ENCODE measurements around the gene LRP11.

Gene LRP11

GRCh38 chr6:149842331-149842730 lies 21.8 kb downstream of the LRP11 start:
- Histone ChIP-seq H3K27ac (ENCODE audit: low read depth, low read length) (no peak overlapping the region), H3K4me3 (ENCODE audit: low read depth in 1 of 5, low read length in 5 of 5) (no peak overlapping the region), H3K36me3 (ENCODE audit: control insufficient read depth in 5 of 5, insufficient read depth in 5 of 5, low read length in 5 of 5) (peaks cover 0 to 19% (median 10%) of the 10 kb centered on the region in 5 donors), H3K9me3 (ENCODE audit: control insufficient read depth in 5 of 5, low read length in 5 of 5) (no peaks in the 10 kb centered on the region), H3K9ac (ENCODE audit: low read length in 5 of 5) (no peak overlapping the region), H3K27me3 (ENCODE audit: control insufficient read depth in 5 of 5, insufficient read depth in 4 of 5, low read length in 5 of 5) (no peaks in the 10 kb centered on the region), H3K4me1 (ENCODE audit: control insufficient read depth in 5 of 5, insufficient read depth in 5 of 5, low read length in 5 of 5) (peaks cover 0 to 7% (median 3%) of the 10 kb centered on the region in 5 donors)

- H3K4me3 ChIP-seq (ENCODE audit: low read depth in 1 of 5, low read length in 5 of 5): no peak overlapping the region
- H3K27ac ChIP-seq (ENCODE audit: low read depth, low read length): no peak overlapping the region
- H3K9ac ChIP-seq (ENCODE audit: low read length in 5 of 5): no peak overlapping the region
- H3K9me3 ChIP-seq (ENCODE audit: control insufficient read depth in 5 of 5, low read length in 5 of 5): no peaks in the 10 kb centered on the region
- H3K4me1 ChIP-seq (ENCODE audit: control insufficient read depth in 5 of 5, insufficient read depth in 5 of 5, low read length in 5 of 5): peaks cover 0 to 3% (median 0%) of the 10 kb centered on the region in 5 donors
- peaks cover 3 to 25% (median 18%) of the 10 kb centered on the region in 5 donors for H3K36me3 ChIP-seq (ENCODE audit: control insufficient read depth in 5 of 5, insufficient read depth in 5 of 5, low read length in 5 of 5)
- no peaks in the 10 kb centered on the region for H3K27me3 ChIP-seq (ENCODE audit: control insufficient read depth in 5 of 5, insufficient read depth in 4 of 5, low read length in 5 of 5)
Measured at GRCh38 chr6:149840345-149841075, 23.6 kb downstream of the LRP11 start.

GRCh38 chr6:149834513-149835481 lies 29.4 kb downstream of the LRP11 start:
- H3K9ac ChIP-seq (ENCODE audit: low read length in 5 of 5): no peak overlapping the region
- H3K27me3 ChIP-seq (ENCODE audit: control insufficient read depth in 5 of 5, insufficient read depth in 4 of 5, low read length in 5 of 5): no peaks in the 10 kb centered on the region
- no peak overlapping the region for H3K27ac ChIP-seq (ENCODE audit: low read depth, low read length)
- no peak overlapping the region for H3K4me3 ChIP-seq (ENCODE audit: low read depth in 1 of 5, low read length in 5 of 5)
- no peaks in the 10 kb centered on the region for H3K9me3 ChIP-seq (ENCODE audit: control insufficient read depth in 5 of 5, low read length in 5 of 5)
- H3K4me1 ChIP-seq (ENCODE audit: control insufficient read depth in 5 of 5, insufficient read depth in 5 of 5, low read length in 5 of 5): no peaks in the 10 kb centered on the region
- peaks cover 0 to 20% (median 13%) of the 10 kb centered on the region in 5 donors for H3K36me3 ChIP-seq (ENCODE audit: control insufficient read depth in 5 of 5, insufficient read depth in 5 of 5, low read length in 5 of 5)

GRCh38 chr6:149833651-149834050 lies 30.5 kb downstream of the LRP11 start:
- no peak overlapping the region for H3K4me3 ChIP-seq (ENCODE audit: low read depth in 1 of 5, low read length in 5 of 5)
- no peaks in the 10 kb centered on the region for H3K27me3 ChIP-seq (ENCODE audit: control insufficient read depth in 5 of 5, insufficient read depth in 4 of 5, low read length in 5 of 5)
- no peak overlapping the region for H3K9ac ChIP-seq (ENCODE audit: low read length in 5 of 5)
- H3K4me1 ChIP-seq (ENCODE audit: control insufficient read depth in 5 of 5, insufficient read depth in 5 of 5, low read length in 5 of 5): no peaks in the 10 kb centered on the region
- H3K9me3 ChIP-seq (ENCODE audit: control insufficient read depth in 5 of 5, low read length in 5 of 5): no peaks in the 10 kb centered on the region
- peaks cover 0 to 20% (median 13%) of the 10 kb centered on the region in 5 donors for H3K36me3 ChIP-seq (ENCODE audit: control insufficient read depth in 5 of 5, insufficient read depth in 5 of 5, low read length in 5 of 5)
- H3K27ac ChIP-seq (ENCODE audit: low read depth, low read length): no peak overlapping the region

- Histone ChIP-seq H3K4me3 (ENCODE audit: low read depth in 1 of 5, low read length in 5 of 5) (no peak overlapping the region), H3K27ac (ENCODE audit: low read depth, low read length) (no peak overlapping the region), H3K4me1 (ENCODE audit: control insufficient read depth in 5 of 5, insufficient read depth in 5 of 5, low read length in 5 of 5) (no peaks in the 10 kb centered on the region), H3K9ac (ENCODE audit: low read length in 5 of 5) (no peak overlapping the region), H3K36me3 (ENCODE audit: control insufficient read depth in 5 of 5, insufficient read depth in 5 of 5, low read length in 5 of 5) (peaks cover 0 to 15% (median 10%) of the 10 kb centered on the region in 5 donors), H3K27me3 (ENCODE audit: control insufficient read depth in 5 of 5, insufficient read depth in 4 of 5, low read length in 5 of 5) (no peaks in the 10 kb centered on the region), H3K9me3 (ENCODE audit: control insufficient read depth in 5 of 5, low read length in 5 of 5) (no peaks in the 10 kb centered on the region)
Measured at GRCh38 chr6:149831308-149831820, 32.8 kb downstream of the LRP11 start.

- Histone ChIP-seq H3K27ac (ENCODE audit: low read depth, low read length) (no peak overlapping the region), H3K36me3 (ENCODE audit: control insufficient read depth in 5 of 5, insufficient read depth in 5 of 5, low read length in 5 of 5) (peaks cover 0 to 16% (median 8%) of the 10 kb centered on the region in 5 donors), H3K9me3 (ENCODE audit: control insufficient read depth in 5 of 5, low read length in 5 of 5) (no peaks in the 10 kb centered on the region), H3K9ac (ENCODE audit: low read length in 5 of 5) (no peak overlapping the region), H3K27me3 (ENCODE audit: control insufficient read depth in 5 of 5, insufficient read depth in 4 of 5, low read length in 5 of 5) (no peaks in the 10 kb centered on the region), H3K4me1 (ENCODE audit: control insufficient read depth in 5 of 5, insufficient read depth in 5 of 5, low read length in 5 of 5) (no peaks in the 10 kb centered on the region), H3K4me3 (ENCODE audit: low read depth in 1 of 5, low read length in 5 of 5) (peak overlapping the region in 1 of 5 donors; percentile 6)
Measured at GRCh38 chr6:149830731-149831307, 33.3 kb downstream of the LRP11 start.

- Histone ChIP-seq H3K36me3 (ENCODE audit: control insufficient read depth in 5 of 5, insufficient read depth in 5 of 5, low read length in 5 of 5) (peaks cover 7 to 23% (median 19%) of the 10 kb centered on the region in 5 donors), H3K4me3 (ENCODE audit: low read depth in 1 of 5, low read length in 5 of 5) (no peak overlapping the region), H3K9ac (ENCODE audit: low read length in 5 of 5) (no peak overlapping the region), H3K27me3 (ENCODE audit: control insufficient read depth in 5 of 5, insufficient read depth in 4 of 5, low read length in 5 of 5) (no peaks in the 10 kb centered on the region), H3K27ac (ENCODE audit: low read depth, low read length) (no peak overlapping the region), H3K4me1 (ENCODE audit: control insufficient read depth in 5 of 5, insufficient read depth in 5 of 5, low read length in 5 of 5) (no peaks in the 10 kb centered on the region), H3K9me3 (ENCODE audit: control insufficient read depth in 5 of 5, low read length in 5 of 5) (no peaks in the 10 kb centered on the region)
Measured at GRCh38 chr6:149825292-149825691, 38.9 kb downstream of the LRP11 start.

GRCh38 chr6:149823013-149823412 lies 41.1 kb downstream of the LRP11 start:
- no peak overlapping the region for H3K27ac ChIP-seq (ENCODE audit: low read depth, low read length)
- H3K4me1 ChIP-seq (ENCODE audit: control insufficient read depth in 5 of 5, insufficient read depth in 5 of 5, low read length in 5 of 5): no peaks in the 10 kb centered on the region
- H3K36me3 ChIP-seq (ENCODE audit: control insufficient read depth in 5 of 5, insufficient read depth in 5 of 5, low read length in 5 of 5): peaks cover 7 to 23% (median 19%) of the 10 kb centered on the region in 5 donors
- H3K9me3 ChIP-seq (ENCODE audit: control insufficient read depth in 5 of 5, low read length in 5 of 5): no peaks in the 10 kb centered on the region
- no peaks in the 10 kb centered on the region for H3K27me3 ChIP-seq (ENCODE audit: control insufficient read depth in 5 of 5, insufficient read depth in 4 of 5, low read length in 5 of 5)
- no peak overlapping the region for H3K9ac ChIP-seq (ENCODE audit: low read length in 5 of 5)
- H3K4me3 ChIP-seq (ENCODE audit: low read depth in 1 of 5, low read length in 5 of 5): no peak overlapping the region

GRCh38 chr6:149821492-149821891 lies 42.7 kb downstream of the LRP11 start:
- Histone ChIP-seq H3K36me3 (ENCODE audit: control insufficient read depth in 5 of 5, insufficient read depth in 5 of 5, low read length in 5 of 5) (peaks cover 7 to 23% (median 19%) of the 10 kb centered on the region in 5 donors), H3K4me1 (ENCODE audit: control insufficient read depth in 5 of 5, insufficient read depth in 5 of 5, low read length in 5 of 5) (no peaks in the 10 kb centered on the region), H3K27ac (ENCODE audit: low read depth, low read length) (no peak overlapping the region), H3K4me3 (ENCODE audit: low read depth in 1 of 5, low read length in 5 of 5) (no peak overlapping the region), H3K9ac (ENCODE audit: low read length in 5 of 5) (no peak overlapping the region), H3K27me3 (ENCODE audit: control insufficient read depth in 5 of 5, insufficient read depth in 4 of 5, low read length in 5 of 5) (no peaks in the 10 kb centered on the region), H3K9me3 (ENCODE audit: control insufficient read depth in 5 of 5, low read length in 5 of 5) (no peaks in the 10 kb centered on the region)
